Astrocyte of the hippocampus (primary cell): ENCODE data around the gene TMEM168.
"Not testable (repeated sequence)": the region's sequence is repeated elsewhere in the genome, so short reads cannot be mapped to it uniquely, and the experiment has no call there.

Experiments used
- DNase-seq: peaks from one replicate; pipeline ENCODE4 v3.0.0; 2011; ENCODE audit warnings: low read depth, low spot score

The TMEM168 gene, protein sequence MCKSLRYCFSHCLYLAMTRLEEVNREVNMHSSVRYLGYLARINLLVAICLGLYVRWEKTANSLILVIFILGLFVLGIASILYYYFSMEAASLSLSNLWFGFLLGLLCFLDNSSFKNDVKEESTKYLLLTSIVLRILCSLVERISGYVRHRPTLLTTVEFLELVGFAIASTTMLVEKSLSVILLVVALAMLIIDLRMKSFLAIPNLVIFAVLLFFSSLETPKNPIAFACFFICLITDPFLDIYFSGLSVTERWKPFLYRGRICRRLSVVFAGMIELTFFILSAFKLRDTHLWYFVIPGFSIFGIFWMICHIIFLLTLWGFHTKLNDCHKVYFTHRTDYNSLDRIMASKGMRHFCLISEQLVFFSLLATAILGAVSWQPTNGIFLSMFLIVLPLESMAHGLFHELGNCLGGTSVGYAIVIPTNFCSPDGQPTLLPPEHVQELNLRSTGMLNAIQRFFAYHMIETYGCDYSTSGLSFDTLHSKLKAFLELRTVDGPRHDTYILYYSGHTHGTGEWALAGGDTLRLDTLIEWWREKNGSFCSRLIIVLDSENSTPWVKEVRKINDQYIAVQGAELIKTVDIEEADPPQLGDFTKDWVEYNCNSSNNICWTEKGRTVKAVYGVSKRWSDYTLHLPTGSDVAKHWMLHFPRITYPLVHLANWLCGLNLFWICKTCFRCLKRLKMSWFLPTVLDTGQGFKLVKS

DNA sequence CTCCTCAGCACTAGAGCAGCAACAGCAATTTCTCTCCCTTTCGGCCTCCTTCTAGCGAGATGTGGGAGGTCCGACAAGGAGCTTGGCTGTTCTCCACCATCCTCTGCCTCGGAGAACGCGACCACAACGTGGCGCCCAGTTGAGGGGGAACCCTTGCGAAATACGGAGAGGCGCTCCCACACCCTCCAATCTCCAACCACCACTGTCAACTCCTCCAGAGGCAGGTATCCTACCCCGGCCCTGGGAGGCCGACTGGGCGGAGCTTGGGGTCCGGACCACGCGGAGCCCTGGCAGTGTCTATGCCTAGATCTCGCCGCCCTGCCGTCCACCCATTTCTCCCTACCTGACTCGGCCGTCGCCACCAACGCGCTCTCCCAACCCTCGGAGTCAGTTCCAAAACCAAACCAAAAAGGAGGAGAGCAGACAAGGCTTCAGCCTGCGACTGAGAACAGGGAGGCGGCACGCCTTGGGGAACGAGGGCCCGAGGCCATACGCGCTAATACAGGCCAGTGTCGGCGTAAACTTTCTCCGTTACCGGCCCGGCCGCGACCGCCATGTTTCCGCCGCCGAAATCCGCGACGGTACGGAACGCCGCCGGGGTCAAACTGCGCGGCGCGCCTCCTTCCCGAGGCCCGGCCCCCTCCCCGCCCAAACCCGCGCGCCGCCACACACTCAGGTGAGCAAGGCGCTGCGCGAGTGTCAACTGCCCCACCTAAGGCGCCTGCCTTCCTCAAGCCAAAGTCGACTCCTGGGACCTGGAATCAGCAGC, at the start of gene TMEM168:
Gene TMEM168, minus strand, starts transcription at position 577 of the 769 bp plus-strand sequence. CDS start 5,568 bp downstream, outside the sequence.
- peak; percentile 91 for DNase-seq

- DNase-seq, result peak; percentile 29
These were observed 45.7 kb upstream of the TMEM168 start for GRCh38 chr7:112835928-112836327.

DNA sequence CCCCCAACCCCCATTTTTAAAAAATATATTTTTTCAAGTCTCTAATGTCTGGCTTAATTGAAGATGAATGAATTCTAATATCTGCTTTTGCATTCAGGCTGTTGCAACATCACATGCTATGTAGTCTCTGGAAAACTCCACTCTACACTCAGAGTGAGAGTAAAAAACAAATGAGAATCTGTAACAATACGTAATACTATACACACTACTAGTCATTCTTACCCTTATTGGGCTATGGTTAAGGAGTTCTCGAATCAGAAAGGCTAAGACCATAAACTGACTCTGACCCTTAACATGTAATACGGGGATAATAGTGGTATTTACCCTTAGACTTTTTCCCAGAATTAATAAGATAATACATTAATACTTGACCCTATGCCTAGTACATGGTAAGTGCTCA, 42.9 kb upstream of the TMEM168 start:
- no peak for DNase-seq

- no peak for DNase-seq
These were observed 40.6 kb upstream of the TMEM168 start for GRCh38 chr7:112830769-112831168.

- no peak for DNase-seq
These were observed 38.5 kb upstream of the TMEM168 start for GRCh38 chr7:112828696-112829095.

DNA sequence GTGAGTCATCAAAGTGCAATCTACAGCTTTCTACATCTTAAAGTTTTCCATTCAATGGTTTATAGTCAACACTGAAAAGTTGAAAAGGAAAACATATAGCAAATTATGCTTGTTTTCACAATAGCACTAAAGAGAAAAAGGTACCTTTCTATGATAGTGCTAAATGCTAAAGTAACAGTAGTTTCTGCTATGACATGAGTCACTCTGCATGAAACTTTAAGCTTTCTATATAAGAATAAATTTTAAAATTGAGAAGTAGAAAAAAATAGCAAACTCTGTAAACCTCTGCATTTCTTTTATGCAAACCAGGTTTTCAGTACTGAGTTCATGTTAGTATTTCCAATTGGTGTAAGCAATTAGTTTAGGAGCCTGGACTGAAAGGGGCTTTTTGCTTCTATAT, 31.2 kb upstream of the TMEM168 start:
- DNase-seq, result no peak

DNA sequence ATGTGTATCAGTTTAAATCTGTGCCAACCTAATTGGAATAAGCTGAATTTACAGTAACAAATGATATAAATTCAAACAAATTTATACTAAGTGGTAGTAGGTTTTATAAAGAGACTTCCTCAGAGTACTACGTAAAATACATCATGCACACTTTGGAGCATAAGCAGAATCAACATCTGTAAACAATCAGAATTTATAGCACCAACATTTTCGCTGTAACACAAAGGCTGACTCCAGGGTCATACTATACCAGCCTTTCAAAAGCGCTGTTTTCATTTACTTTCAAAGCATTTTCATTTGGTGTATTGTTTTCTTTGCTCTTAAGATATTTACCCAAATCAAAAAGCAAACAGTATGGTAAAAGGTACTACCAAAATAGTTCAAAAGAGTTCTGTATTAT, 29.3 kb upstream of the TMEM168 start:
- no peak for DNase-seq

- DNase-seq, result no peak
These were observed 16.0 kb upstream of the TMEM168 start for GRCh38 chr7:112806156-112806555.

DNA sequence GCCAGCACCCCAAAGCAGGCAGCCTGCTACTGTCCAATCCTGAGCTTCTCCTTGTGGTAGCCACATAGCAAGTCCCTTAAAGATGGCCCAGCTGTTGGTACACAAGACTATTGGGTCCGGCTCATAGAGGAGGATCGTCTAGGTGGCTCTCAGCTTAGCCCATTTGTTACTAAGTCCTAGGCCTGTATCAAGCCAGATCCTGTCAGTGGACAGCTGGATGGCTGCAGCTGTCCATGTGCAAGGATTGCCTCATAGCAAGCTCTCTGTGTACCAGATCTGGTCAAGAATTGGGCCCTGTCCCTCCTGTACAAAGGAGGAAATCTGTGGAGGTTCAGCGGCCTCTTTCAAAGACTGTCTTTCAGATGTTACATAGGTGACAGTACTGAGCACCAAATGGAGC, 12.2 kb upstream of the TMEM168 start:
- DNase-seq, result no peak

GRCh38 chr7:112800486-112800885, 10.3 kb upstream of the TMEM168 start:
- no peak for DNase-seq

DNA sequence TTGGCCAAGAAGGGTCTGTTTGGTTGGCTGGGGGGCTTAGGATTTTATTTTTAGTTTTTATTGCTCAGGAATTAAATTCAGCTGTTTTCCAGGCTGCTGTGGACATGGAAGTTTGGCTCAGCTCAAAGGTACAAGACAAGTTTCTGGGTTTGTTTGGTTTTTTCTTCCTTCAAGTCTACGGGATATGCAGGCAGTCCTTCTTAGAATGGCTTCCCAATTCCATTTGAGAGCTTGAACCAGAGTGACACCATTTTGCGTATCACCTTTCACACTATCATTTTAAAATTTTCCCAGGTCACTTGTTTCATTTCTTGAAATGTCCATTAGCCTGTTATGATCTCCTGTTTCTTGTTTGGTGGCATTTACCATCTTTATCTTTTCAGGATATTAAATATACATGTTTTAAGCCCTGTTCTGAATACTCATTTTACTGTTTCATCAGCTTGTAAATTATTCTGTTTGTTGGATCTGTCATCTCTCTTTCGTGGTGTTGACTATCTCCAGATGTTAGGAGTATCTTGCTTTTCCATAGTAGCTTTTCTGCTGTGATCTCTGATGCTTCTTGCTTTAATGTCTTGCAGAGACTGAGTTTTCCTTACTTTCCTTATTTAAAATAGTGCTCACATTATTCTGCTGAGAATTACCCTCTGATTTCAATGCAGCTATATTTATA, 9.4 kb upstream of the TMEM168 start:
- DNase-seq, result no peak

GRCh38 chr7:112798274-112799159, 8.3 kb upstream of the TMEM168 start:
- no peak for DNase-seq

DNA sequence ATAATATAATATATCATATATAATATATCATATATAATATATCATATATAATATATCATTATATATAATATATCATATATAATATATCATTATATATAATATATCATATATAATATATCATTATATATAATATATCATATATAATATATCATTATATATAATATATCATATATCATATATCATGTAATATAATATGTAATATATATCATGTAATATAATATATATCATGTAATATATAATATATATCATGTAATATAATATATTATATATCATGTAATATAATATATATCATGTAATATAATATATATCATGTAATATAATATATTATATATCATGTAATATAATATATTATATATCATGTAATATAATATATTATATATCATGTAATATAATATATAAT, 6.4 kb upstream of the TMEM168 start:
- not testable (repeated sequence) for DNase-seq

GRCh38 chr7:112792441-112792840, 2.2 kb upstream of the TMEM168 start:
- DNase-seq, result no peak

GRCh38 chr7:112791465-112792168, 1.4 kb upstream of the TMEM168 start:
- DNase-seq, result no peak

GRCh38 chr7:112790586-112791003, 402 bp upstream of the TMEM168 start:
- DNase-seq, result no peak

GRCh38 chr7:112789453-112789816, 758 bp downstream of the TMEM168 start:
- DNase-seq, result no peak

- DNase-seq, result no peak
These were observed 1.3 kb downstream of the TMEM168 start for GRCh38 chr7:112788778-112789343.

DNA sequence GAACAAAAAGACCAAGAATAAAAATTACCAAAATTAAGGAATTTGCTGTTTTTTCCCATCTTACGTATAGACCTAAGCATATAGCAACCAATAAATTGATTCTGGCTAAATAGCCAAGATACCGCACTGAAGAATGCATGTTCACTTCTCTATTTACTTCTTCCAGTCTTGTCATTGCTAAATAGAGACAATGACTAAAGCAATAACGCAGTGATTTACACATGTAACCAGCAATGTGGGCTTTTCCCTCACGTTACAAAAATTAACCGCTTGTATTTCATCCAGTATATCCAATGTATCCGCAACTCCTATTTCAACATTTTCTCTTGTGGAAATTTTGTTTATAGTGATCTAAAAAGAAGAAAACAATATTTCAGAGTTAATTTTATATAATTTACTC, 5.6 kb downstream of the TMEM168 start:
- DNase-seq, result no peak

DNA sequence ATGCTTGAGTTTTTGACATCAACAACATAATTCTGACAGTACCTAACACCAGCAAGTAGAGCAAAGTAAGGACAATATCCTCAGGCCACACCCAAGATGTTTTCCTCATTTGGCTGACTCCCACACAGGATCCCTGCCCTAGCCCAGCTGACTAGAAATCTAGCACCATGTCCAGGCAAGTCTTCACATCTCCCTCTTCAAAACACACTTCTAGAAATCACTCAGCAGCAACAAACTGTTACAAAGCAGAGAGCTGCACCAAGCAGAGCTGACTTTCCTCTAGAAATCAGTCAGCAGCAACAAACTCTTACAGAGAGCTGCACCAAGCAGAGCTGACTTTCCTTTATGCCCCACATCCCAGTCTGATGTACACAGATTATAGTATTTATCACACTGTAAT, 7.7 kb downstream of the TMEM168 start:
- no peak for DNase-seq
